IPS-18a (cell line): ENCODE results near the gene UAP1L1.

Source experiments
- H3K27ac ChIP-seq: one replicate; pipeline ENCODE4 v1.5.1; 2013; ENCODE audit warnings: low read length
- H3K27me3 ChIP-seq: one replicate; pipeline ENCODE4 v1.6.1; 2013; ENCODE audit warnings: mild to moderate bottlenecking, low read length; ENCODE audit not compliant: control insufficient read depth, insufficient read depth
- H3K36me3 ChIP-seq: one replicate; pipeline ENCODE4 v1.6.1; 2013; ENCODE audit warnings: low read depth, low read length; ENCODE audit not compliant: control insufficient read depth
- H3K4me1 ChIP-seq: one replicate; pipeline ENCODE4 v1.6.1; 2013; ENCODE audit warnings: low read depth, low read length; ENCODE audit not compliant: control insufficient read depth
- H3K4me3 ChIP-seq: one replicate; pipeline ENCODE4 v1.5.1; 2013; ENCODE audit warnings: low read length
- H3K9ac ChIP-seq: one replicate; pipeline ENCODE4 v1.6.1; 2013; ENCODE audit warnings: mild to moderate bottlenecking, low read length, moderate library complexity
- H3K9me3 ChIP-seq: one replicate; pipeline ENCODE4 v1.6.1; 2013; ENCODE audit warnings: low read depth, low read length; ENCODE audit not compliant: control insufficient read depth

Gene UAP1L1

GRCh38 chr9:137064027-137064879 lies 13.1 kb upstream of the UAP1L1 start:
- H3K9ac ChIP-seq: no peak overlapping the region
- no peaks in the 10 kb centered on the region for H3K36me3 ChIP-seq
- no peak overlapping the region for H3K4me3 ChIP-seq
- H3K27me3 ChIP-seq: peaks cover 2% of the 10 kb centered on the region
- no peaks in the 10 kb centered on the region for H3K4me1 ChIP-seq
- H3K27ac ChIP-seq: no peak overlapping the region
- H3K9me3 ChIP-seq: no peaks in the 10 kb centered on the region

DNA sequence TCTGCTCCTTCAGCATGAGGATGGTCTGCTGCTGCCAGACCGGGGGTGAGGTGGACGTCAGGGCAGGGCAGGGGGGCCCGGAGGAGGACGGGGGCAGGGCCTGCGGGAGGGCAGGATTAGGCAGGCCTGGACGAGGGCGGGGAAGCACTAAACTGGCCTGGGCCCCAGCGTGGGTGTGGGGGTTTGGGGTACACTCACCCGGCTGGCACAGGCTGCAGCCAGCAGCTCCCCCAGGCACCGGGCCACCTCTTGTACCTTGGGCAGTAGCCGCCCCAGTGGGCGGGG lies 12.5 kb upstream of the UAP1L1 start:
- no peak overlapping the region for H3K27ac ChIP-seq
- no peaks in the 10 kb centered on the region for H3K4me1 ChIP-seq
- no peak overlapping the region for H3K9ac ChIP-seq
- no peak overlapping the region for H3K4me3 ChIP-seq
- no peaks in the 10 kb centered on the region for H3K36me3 ChIP-seq
- H3K9me3 ChIP-seq: no peaks in the 10 kb centered on the region
- H3K27me3 ChIP-seq: peaks cover 8% of the 10 kb centered on the region

DNA sequence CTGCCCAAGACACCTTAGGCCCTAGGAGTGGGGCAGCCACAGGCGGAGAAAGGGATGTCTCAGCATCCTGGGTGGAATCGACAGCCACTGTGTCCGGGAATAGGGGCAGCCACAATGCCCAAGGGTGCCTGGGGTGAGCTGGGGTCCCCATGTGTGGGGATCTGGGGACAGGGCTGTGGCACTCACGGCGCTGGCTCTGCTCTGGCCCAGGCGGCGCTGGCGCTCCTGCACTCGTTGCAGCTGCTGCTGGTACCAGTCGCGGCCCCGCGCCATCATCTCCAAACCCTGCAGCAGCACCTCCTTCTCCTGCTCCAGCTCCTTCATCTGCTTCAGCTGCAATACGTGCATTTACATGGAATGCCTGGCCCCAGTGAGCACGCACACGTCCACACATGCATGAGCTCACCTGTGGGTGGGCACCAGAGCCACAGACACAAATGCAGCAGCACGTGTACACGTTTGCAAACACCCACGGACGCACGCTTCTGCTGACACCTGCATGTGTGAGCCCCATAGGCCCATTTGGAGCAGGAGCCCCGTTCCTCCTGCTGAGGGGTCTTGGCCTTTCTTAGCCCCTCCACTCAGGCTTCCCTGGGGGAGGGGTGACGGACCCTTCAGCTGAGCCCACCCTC lies 11.9 kb upstream of the UAP1L1 start:
- no peak overlapping the region for H3K4me3 ChIP-seq
- no peak overlapping the region for H3K9ac ChIP-seq
- H3K4me1 ChIP-seq: no peaks in the 10 kb centered on the region
- no peak overlapping the region for H3K27ac ChIP-seq
- no peaks in the 10 kb centered on the region for H3K36me3 ChIP-seq
- peaks cover 8% of the 10 kb centered on the region for H3K27me3 ChIP-seq
- no peaks in the 10 kb centered on the region for H3K9me3 ChIP-seq

DNA sequence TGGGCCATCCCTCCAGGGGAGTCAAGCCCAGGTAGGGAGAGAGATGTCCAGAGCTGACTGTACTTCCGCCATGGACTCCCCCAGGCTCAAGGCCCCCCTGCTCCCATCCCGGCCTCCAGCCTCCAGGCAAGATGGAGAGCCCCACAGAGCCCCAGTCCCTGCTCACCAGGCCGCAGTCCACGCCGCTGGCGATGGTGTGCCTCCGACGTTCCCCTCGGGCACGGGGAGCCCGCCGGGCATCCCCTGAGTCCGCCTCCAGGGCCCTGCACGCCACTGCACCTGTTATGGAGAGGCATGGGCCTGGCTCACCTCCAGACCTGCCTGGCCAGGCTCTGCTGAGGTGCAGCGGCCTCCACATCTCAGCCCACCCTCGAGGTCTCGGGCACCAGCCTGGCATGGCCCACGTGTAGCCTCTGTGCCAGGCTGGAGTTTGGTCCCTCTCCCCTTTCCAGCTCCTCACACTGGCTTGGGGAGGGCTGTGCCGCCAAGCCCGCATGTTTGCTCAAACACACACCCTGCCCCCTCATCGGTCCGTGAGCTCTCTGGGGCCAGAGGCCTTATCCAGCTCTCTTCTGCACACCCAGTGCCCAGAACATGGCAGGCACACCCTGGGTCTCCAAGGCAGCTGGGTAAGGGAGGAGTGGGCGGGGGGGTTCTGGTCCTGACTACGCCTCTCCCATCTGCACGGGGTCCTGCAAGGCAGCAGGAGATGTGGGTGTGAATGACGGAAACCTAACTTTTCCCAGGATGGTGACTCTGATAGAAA lies 11.0 kb upstream of the UAP1L1 start:
- no peaks in the 10 kb centered on the region for H3K4me1 ChIP-seq
- peaks cover 10% of the 10 kb centered on the region for H3K27me3 ChIP-seq
- H3K27ac ChIP-seq: no peak overlapping the region
- no peaks in the 10 kb centered on the region for H3K9me3 ChIP-seq
- H3K9ac ChIP-seq: no peak overlapping the region
- H3K4me3 ChIP-seq: no peak overlapping the region
- H3K36me3 ChIP-seq: no peaks in the 10 kb centered on the region

- Histone ChIP-seq H3K9me3 (no peaks in the 10 kb centered on the region), H3K4me3 (no peak overlapping the region), H3K9ac (no peak overlapping the region), H3K27ac (no peak overlapping the region), H3K36me3 (no peaks in the 10 kb centered on the region), H3K27me3 (peaks cover 15% of the 10 kb centered on the region), H3K4me1 (no peaks in the 10 kb centered on the region)
These were observed 9.3 kb upstream of the UAP1L1 start for GRCh38 chr9:137067860-137068538.

- H3K36me3 ChIP-seq: no peaks in the 10 kb centered on the region
- peak overlapping the region; percentile 53 for H3K4me3 ChIP-seq
- no peak overlapping the region for H3K27ac ChIP-seq
- H3K9ac ChIP-seq: no peak overlapping the region
- H3K27me3 ChIP-seq: peaks cover 15% of the 10 kb centered on the region
- H3K4me1 ChIP-seq: no peaks in the 10 kb centered on the region
- H3K9me3 ChIP-seq: no peaks in the 10 kb centered on the region
These were observed 8.5 kb upstream of the UAP1L1 start for GRCh38 chr9:137068539-137069507.

GRCh38 chr9:137069508-137070091 lies 7.7 kb upstream of the UAP1L1 start:
- Histone ChIP-seq H3K9ac (no peak overlapping the region), H3K4me1 (no peaks in the 10 kb centered on the region), H3K9me3 (no peaks in the 10 kb centered on the region), H3K36me3 (no peaks in the 10 kb centered on the region), H3K27ac (no peak overlapping the region), H3K27me3 (peaks cover 15% of the 10 kb centered on the region), H3K4me3 (peak overlapping the region; percentile 53)

DNA sequence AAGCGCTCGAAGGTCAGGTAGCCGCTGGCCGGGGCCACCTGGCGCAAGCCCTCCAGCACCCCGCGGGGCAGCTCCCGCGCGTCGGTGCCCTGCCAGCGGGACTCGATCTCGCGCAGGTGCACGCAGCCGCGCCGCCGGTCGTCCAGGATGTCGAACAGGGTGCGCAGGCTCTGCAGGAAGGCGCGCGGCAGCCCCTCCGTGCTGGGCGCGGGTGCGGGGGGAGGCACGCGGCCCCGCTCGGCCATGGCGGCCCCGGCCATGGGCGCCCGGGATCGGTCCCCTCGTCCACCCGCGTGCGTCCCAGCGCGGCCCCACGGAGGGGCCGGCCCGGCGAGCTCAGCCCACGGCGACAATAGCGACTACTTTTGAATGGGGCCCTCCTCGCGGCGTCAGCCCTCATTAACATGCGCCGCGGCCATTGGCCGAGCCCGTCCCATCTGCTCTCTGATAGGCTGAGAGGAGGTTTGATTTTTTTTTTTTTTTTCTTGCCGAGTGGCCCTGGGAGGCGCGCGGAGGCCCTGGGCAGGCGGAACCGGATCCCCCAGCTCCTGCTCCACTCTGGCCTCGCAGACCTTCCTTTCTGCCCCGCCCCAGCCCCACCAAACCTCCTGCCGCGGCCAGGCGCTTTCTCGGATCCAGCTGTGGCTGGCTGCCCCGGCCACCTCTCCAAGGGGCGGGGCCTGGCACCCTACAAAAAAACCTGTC lies 7.0 kb upstream of the UAP1L1 start, which contains the start of gene SAPCD2:
Gene SAPCD2, minus strand, starts transcription at position 357 of the 705 bp plus-strand sequence. Its CDS starts 97 bp downstream, at position 260.
- Histone ChIP-seq H3K9me3 (no peaks in the 10 kb centered on the region), H3K27me3 (peaks cover 15% of the 10 kb centered on the region), H3K27ac (no peak within 1 kb of the TSS), H3K9ac (no peak within 1 kb of the TSS), H3K36me3 (no peaks in the 10 kb centered on the region), H3K4me3 (peak within 1 kb of the TSS; percentile 53), H3K4me1 (no peaks in the 10 kb centered on the region)

- Histone ChIP-seq H3K9me3 (no peaks in the 10 kb centered on the region), H3K4me1 (no peaks in the 10 kb centered on the region), H3K9ac (no peak overlapping the region), H3K4me3 (peak overlapping the region; percentile 44), H3K36me3 (no peaks in the 10 kb centered on the region), H3K27ac (no peak overlapping the region), H3K27me3 (peaks cover 15% of the 10 kb centered on the region)
These were observed 6.4 kb upstream of the UAP1L1 start for GRCh38 chr9:137070906-137071275.

- peaks cover 19% of the 10 kb centered on the region for H3K27me3 ChIP-seq
- H3K36me3 ChIP-seq: no peaks in the 10 kb centered on the region
- H3K4me1 ChIP-seq: no peaks in the 10 kb centered on the region
- no peaks in the 10 kb centered on the region for H3K9me3 ChIP-seq
- H3K27ac ChIP-seq: no peak overlapping the region
- H3K4me3 ChIP-seq: peak overlapping the region; percentile 44
- H3K9ac ChIP-seq: no peak overlapping the region
These were observed 6.0 kb upstream of the UAP1L1 start for GRCh38 chr9:137071282-137071681.
